HUES48 (cell line): ENCODE results near the gene KRT5.

Experiments used
- H3K27ac ChIP-seq: one replicate; pipeline ENCODE4 v1.7.0; 2013; ENCODE audit warnings: low read depth, low read length, inconsistent platforms
- H3K27me3 ChIP-seq: 2 replicates; pipeline ENCODE4 v1.6.1; 2013; ENCODE audit warnings: mild to moderate bottlenecking, low read length; ENCODE audit not compliant: control insufficient read depth, insufficient read depth
- H3K36me3 ChIP-seq: 2 replicates; pipeline ENCODE4 v1.6.1; 2013; ENCODE audit warnings: low read length; ENCODE audit not compliant: control insufficient read depth, insufficient read depth
- H3K4me1 ChIP-seq: 2 replicates; pipeline ENCODE4 v1.6.1; 2013; ENCODE audit warnings: mild to moderate bottlenecking, low read length; ENCODE audit not compliant: control insufficient read depth, insufficient read depth
- H3K4me3 ChIP-seq: 2 replicates; pipeline ENCODE4 v1.5.1; 2013; ENCODE audit warnings: mild to moderate bottlenecking, low read depth, low read length
- H3K9ac ChIP-seq: 2 replicates; pipeline ENCODE4 v1.6.1; 2013; ENCODE audit warnings: mild to moderate bottlenecking, low read depth, low read length, moderate library complexity
- H3K9me3 ChIP-seq: 2 replicates; pipeline ENCODE4 v1.6.1; 2013; ENCODE audit warnings: low read length; ENCODE audit not compliant: control insufficient read depth, insufficient read depth

The KRT5 gene

DNA sequence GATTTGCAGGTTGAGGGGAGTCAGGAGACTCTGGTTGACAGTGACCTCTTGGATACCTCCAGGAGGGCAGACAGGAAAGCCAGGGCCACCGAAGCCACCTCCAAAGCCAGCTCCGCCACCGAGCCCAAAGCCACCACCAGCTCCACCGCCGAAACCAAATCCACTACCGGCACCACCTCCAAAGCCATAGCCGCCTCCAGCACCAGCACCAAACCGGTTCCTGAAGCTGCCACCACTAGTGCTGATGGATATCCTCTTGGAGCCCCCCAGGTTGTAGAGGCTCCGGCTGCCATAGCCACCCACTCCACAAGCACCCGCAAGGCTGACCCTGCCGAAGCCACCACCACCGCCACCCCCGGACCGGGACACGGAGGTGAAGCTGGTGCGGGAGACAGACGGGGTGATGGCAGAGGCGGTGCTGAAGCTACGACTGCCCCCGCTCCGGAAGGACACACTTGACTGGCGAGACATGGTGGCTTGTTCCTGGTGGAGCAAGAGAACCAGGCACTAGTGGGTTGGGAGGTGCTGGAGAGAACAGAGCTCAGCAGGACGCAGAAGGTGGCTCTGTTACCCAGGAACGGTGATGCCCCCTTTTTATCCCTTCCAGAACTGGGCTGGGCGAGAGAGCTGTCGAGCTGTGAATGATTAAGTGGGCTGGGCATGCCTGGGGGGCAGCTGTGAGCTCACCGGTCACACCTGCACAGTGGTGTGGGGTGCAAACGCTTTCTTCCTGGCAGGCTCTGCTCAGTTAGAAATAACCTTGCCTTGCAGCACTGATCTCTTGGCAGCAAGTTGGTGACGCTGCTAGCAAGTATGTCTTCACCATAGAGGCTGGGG, at the start of gene KRT5:
TSS of gene KRT5 (minus strand) at position 569 of the 837 bp plus-strand sequence. CDS start at position 471, 98 bp downstream.
- Histone ChIP-seq H3K9ac (no peak within 1 kb of the TSS), H3K27ac (no peak within 1 kb of the TSS), H3K4me1 (no peaks in the 10 kb centered on the region), H3K4me3 (no peak within 1 kb of the TSS), H3K27me3 (no peaks in the 10 kb centered on the region), H3K9me3 (no peaks in the 10 kb centered on the region), H3K36me3 (no peaks in the 10 kb centered on the region)

DNA sequence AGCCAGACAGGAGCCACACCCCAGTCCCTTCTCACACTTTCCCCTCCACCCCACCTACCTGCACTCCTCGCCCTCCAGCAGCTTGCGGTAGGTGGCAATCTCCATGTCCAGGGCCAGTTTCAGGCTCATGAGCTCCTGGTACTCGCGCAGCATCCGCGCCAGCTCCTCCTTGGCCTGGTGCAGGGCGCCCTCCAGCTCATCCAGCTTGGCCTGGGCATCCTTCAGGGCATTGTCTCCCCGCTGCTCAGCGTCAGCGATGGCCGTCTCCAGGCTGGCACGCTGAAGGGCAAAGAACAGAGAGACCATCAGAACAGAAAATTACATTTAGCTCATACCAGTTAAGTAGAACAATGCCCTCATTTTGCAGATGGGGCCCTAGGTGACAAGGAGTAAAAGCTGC, 47.9 kb upstream of the KRT5 start:
- no peaks in the 10 kb centered on the region for H3K36me3 ChIP-seq
- H3K9ac ChIP-seq: no peak overlapping the region
- no peaks in the 10 kb centered on the region for H3K27me3 ChIP-seq
- H3K9me3 ChIP-seq: no peaks in the 10 kb centered on the region
- no peaks in the 10 kb centered on the region for H3K4me1 ChIP-seq
- H3K27ac ChIP-seq: no peak overlapping the region
- no peak overlapping the region for H3K4me3 ChIP-seq

DNA sequence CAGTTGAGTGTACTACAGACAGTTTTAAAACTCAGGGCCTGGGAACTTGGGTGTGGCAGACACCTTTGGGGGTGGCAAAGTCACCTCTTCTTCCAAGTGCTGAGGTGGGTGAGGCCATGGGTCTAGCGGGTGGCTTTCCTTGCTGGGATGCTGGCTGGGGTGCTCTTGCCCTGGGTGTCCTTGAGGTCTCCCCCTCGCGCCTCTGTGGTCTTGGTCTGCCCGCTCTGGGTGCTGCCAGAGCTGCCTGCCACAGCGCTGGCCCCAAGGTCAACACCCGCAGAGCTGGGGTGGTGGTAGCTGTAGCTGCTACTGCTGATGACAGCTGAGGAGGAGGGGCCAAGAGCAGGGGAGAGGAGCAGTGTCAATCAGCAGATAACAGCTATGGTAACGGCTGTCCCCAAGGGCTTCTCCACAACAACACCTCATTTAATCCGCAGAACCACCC, 46.7 kb upstream of the KRT5 start:
- Histone ChIP-seq H3K27me3 (no peaks in the 10 kb centered on the region), H3K27ac (no peak overlapping the region), H3K9me3 (no peaks in the 10 kb centered on the region), H3K9ac (no peak overlapping the region), H3K4me3 (no peak overlapping the region), H3K36me3 (no peaks in the 10 kb centered on the region), H3K4me1 (no peaks in the 10 kb centered on the region)

DNA sequence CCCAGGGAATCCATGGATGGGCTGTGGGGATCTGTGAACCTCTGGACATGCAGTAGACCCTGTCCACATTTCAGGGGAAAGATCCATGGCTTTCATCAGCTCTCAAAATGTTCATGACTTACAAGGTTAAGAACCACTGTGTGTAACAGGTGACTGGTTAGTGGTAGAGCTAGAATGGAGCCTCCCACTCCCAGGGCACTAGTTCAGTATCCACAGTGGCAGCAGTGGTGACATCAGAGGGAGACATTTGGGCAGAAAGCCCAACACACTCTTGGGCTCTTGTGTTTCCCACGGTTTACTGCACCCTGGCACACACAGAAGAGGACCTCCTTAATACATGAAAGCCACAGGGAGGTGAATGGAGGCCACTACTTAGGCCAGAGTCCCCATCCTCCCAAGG, 44.4 kb upstream of the KRT5 start:
- Histone ChIP-seq H3K9me3 (no peaks in the 10 kb centered on the region), H3K27me3 (no peaks in the 10 kb centered on the region), H3K36me3 (no peaks in the 10 kb centered on the region), H3K27ac (no peak overlapping the region), H3K4me3 (no peak overlapping the region), H3K4me1 (no peaks in the 10 kb centered on the region), H3K9ac (no peak overlapping the region)

DNA sequence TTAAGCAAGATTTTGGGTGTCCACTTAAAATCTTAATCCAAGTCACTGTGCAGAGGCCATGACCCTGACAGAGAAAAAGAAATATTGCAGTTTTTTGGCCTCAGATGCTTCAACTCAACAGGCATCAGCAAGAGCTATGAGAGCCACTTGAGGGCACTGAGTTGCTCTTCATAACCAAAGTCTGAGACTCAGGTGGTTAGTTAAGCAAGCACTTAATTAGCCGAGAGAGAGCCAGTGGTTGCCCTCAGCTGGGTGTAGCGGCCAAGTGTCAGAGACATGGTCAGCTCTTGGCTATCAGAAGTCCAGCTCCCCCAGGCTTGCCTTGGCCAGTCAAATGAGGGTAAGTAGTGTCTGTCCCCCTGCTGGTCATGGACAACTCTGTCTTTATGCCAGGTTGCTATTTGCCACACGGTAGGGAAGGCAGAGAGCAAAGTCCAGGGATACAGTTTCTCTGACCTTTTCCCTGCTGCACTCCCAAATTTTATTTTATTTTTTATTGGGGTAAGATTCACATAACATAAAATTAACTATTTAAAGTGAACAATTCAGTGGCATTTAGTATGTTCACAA, 41.8 kb upstream of the KRT5 start:
- no peaks in the 10 kb centered on the region for H3K4me1 ChIP-seq
- no peaks in the 10 kb centered on the region for H3K27me3 ChIP-seq
- H3K4me3 ChIP-seq: no peak overlapping the region
- no peaks in the 10 kb centered on the region for H3K9me3 ChIP-seq
- H3K27ac ChIP-seq: no peak overlapping the region
- H3K9ac ChIP-seq: no peak overlapping the region
- no peaks in the 10 kb centered on the region for H3K36me3 ChIP-seq

DNA sequence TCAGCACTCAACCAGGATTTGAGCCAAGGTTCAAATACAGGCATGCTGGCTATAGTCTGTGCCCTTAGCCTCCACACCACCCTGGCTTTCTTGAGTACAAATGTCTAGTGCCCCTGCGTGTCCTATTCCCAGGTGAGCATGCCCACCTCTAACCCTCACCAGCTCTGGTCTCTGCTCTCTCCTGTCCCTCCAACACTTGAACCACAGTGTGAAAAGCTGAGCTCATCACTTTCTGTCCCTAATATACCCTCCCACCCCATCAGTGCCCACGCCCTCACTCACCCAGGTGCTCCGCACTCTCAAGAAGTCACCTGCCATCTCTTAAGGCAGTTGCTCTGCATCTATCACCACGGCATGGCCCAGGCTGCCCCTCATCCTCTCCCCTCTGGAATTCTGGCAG, 39.8 kb upstream of the KRT5 start:
- H3K36me3 ChIP-seq: no peaks in the 10 kb centered on the region
- no peak overlapping the region for H3K4me3 ChIP-seq
- no peak overlapping the region for H3K27ac ChIP-seq
- no peaks in the 10 kb centered on the region for H3K27me3 ChIP-seq
- no peaks in the 10 kb centered on the region for H3K9me3 ChIP-seq
- no peaks in the 10 kb centered on the region for H3K4me1 ChIP-seq
- H3K9ac ChIP-seq: no peak overlapping the region

DNA sequence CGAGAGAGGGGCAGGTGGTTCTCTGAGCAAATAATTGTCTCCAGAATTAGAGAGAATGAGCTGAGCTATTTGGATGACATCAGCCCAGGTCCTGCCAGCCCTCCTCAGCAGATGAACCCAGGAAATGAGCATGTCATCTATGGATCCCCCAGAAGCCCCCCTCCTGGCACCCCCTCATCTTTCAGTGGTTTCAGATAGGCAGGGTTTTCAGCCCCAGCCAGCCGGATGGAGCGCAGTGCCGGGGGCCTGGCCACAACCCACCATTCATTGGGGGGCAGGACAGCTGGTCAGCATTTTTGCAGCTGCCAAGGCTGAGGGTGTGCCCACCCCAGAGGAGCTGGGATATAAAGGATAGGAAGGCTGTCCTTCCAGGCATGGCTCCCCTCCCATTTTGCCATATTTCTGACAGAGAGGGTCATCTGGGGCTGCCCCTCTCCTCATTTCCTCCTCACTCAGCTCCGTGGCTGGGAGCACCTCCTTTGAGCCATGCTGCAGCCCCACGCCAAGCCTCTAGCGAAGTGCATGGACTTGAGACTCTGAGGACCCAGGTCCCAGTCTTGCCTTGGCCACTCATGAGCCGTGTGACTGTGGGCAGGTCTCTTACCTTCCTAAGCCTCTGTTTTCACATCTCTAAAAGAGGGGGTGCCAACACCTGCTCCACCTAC, 38.7 kb upstream of the KRT5 start:
- Histone ChIP-seq H3K9me3 (no peaks in the 10 kb centered on the region), H3K27me3 (no peaks in the 10 kb centered on the region), H3K4me3 (no peak overlapping the region)

DNA sequence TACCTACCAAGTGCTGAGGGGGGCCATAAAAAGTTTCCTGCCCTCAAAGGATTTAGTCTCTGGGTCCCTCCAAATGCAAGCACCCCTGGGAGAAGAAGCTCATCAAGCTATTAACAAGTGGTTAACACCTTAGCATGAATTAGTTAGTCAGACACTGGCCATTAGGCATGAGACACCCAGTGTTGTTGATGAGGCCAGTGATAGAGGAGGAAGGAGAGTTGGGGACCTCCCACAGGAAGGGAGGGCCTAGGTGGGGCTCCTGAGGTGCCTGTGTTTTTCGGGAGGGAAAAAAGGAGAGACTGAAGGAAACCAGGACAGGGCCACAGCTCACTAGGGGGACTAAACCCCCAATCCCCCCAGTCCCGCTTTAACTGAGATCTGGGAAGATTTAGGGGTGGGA, 37.3 kb upstream of the KRT5 start:
- Histone ChIP-seq H3K9me3 (no peaks in the 10 kb centered on the region), H3K4me1 (no peaks in the 10 kb centered on the region), H3K27me3 (no peaks in the 10 kb centered on the region), H3K4me3 (no peak overlapping the region), H3K9ac (no peak overlapping the region), H3K27ac (no peak overlapping the region), H3K36me3 (no peaks in the 10 kb centered on the region)

More for the DNA sequence above, 38.7 kb upstream of the KRT5 start:
- H3K4me1 ChIP-seq: no peaks in the 10 kb centered on the region
- no peaks in the 10 kb centered on the region for H3K36me3 ChIP-seq
- no peak overlapping the region for H3K9ac ChIP-seq
- H3K27ac ChIP-seq: no peak overlapping the region

DNA sequence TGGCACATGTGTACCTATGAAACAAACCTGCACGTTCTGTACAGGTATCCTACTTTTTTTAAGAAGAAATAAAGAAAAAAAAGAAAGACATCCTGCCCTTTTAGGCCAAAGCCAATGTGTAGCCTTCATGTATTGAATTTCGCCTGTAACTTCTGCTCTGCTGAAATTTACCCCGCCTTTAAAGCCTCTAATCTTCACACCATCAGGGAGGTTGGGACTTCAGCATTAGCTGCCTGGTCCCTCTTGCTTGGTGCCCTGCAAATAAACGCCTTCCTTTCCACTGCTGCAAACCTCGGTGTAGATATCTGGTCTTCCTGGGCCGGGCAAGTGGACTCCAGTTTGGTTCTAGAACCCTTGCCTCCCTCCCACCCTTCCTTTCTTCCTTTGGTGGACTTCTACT, 35.4 kb upstream of the KRT5 start:
- Histone ChIP-seq H3K27ac (no peak overlapping the region), H3K27me3 (no peaks in the 10 kb centered on the region), H3K9me3 (no peaks in the 10 kb centered on the region), H3K9ac (no peak overlapping the region), H3K4me3 (no peak overlapping the region), H3K4me1 (no peaks in the 10 kb centered on the region), H3K36me3 (no peaks in the 10 kb centered on the region)

DNA sequence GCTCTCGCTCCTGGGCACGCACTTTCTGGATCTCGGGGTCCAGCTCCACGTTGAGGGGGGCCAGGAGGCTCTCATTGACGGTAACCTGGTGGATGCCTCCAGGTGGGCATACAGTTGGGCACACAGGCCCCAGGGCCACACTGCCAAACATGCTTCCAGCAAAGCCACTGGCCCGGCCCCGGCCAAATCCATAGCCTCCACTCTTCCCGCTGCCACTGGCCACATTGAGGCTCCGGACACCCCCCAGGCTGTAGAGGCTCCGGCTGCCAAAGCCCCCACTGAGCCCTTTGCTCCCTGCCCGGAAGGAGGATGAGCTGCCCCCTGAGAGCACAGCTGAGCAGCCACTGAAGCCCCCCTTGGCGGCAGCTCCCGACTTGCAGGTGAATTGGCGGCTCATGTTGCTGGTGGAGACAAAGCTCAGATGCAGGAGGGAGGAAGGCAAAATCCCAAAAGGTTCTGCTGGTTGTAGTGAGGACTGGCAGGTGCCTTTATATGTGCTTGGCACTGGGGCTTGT, 32.5 kb upstream of the KRT5 start, which contains the start of gene KRT71:
TSS of gene KRT71 (minus strand) at position 465 of the 515 bp plus-strand sequence. CDS start at position 397, 68 bp downstream.
- Histone ChIP-seq H3K9ac (no peak within 1 kb of the TSS), H3K9me3 (no peaks in the 10 kb centered on the region), H3K4me1 (no peaks in the 10 kb centered on the region), H3K27me3 (no peaks in the 10 kb centered on the region), H3K36me3 (no peaks in the 10 kb centered on the region), H3K4me3 (no peak within 1 kb of the TSS), H3K27ac (no peak within 1 kb of the TSS)

DNA sequence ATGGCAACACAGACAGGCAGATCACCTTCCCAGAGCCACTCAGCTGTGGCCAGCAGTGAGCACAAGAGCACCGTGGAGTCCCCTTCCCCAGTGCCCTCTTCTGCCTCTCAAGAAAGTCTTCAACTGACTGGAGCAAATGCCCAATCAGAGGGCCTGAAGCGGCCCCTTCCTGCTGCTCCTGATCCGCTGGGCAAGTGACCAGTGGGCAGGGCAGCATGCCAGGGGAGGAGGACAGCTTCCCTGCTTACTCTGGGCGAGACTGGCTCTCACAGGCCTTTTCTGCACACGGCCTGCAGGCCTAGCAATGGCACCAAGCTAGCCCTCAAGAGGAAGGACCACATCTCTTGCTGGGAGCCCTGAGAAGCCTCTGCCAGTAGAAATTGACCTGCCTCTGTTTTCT, 31.9 kb upstream of the KRT5 start:
- H3K9ac ChIP-seq: no peak overlapping the region
- no peak overlapping the region for H3K4me3 ChIP-seq
- H3K27ac ChIP-seq: no peak overlapping the region
- H3K9me3 ChIP-seq: no peaks in the 10 kb centered on the region
- H3K4me1 ChIP-seq: no peaks in the 10 kb centered on the region
- no peaks in the 10 kb centered on the region for H3K27me3 ChIP-seq
- no peaks in the 10 kb centered on the region for H3K36me3 ChIP-seq
